ENCODE measurements around the gene SFXN3.

GRCh38 chr10:101046332-101047238 lies 15.6 kb downstream of the SFXN3 start:
- TF ChIP-seq CTCF (IDR thresholded peaks at IDR 0.05; ENCODE audit: control extremely low read depth in 1 of 3, insufficient read depth in 1 of 3, low read depth in 1 of 3, low read length in 3 of 3) (no peak), JUN (IDR thresholded peaks at IDR 0.05; ENCODE audit: low read depth, low read length) (no peak), SRF (IDR thresholded peaks at IDR 0.05; ENCODE audit: low read depth, low read length) (no peak), EP300 (IDR thresholded peaks at IDR 0.05; ENCODE audit: borderline replicate concordance in 1 of 2, low read depth in 2 of 2, low read length in 2 of 2) (no peak), NANOG (IDR thresholded peaks at IDR 0.05; ENCODE audit: insufficient read depth, low read depth, low read length, poor library complexity, severe bottlenecking) (no peak), YY1 (IDR thresholded peaks at IDR 0.05; ENCODE audit: low read depth, low read length) (no peak)

Data from H1 (cell line).